DMS 273 treated with DMSO at 0.1 percent for 48 hours (cell line): ENCODE measurements around the gene IL10RB.
"Not testable (repeated sequence)": the region's sequence is repeated elsewhere in the genome, so short reads cannot be mapped to it uniquely, and the experiment has no call there.

Source experiments
- DNase-seq: peaks from one replicate; lab custom pipeline; 2025; lab: John Stamatoyannopoulos, UW

The IL10RB gene

DNA sequence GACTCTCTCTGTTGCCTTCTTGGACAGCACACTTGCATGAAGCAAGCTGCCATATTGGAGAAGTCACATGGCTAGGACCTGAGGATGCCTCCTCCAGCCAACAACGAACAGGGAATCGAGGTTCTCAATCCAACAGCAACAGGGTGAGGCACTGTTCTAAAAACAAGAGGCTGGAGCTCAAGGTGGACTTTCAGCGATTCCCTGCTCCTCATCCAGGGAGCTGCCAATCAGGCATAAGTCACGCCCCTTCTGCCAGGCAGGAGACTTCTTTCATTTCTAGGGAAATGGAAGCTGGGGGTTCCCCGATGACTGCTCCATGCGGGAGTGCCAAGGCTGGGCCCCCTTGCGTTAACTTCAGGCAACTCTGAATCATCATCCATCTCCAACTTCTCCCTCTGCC lies 35.9 kb downstream of the IL10RB start:
- DNase-seq = no peak

DNA sequence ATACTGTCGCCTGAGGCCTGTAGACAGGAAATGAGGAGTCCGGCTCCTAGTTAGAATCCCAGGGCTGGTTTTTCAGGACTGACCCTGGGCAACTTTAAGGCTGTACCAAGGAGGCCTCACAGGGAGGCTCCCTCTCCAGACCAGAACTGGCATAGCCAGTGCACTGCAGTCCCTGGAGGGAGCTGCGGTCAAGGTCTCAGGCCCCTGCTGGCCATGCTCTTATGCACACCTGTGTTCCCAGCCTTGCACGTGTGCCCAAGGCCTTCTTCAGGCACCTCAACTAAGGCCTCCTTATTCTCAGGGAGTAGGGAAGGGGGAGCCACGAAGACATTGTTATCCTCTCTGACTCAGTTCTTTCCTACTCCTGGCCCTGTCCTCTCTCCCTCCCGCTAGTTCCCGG lies 36.6 kb downstream of the IL10RB start:
- DNase-seq = no peak

DNA sequence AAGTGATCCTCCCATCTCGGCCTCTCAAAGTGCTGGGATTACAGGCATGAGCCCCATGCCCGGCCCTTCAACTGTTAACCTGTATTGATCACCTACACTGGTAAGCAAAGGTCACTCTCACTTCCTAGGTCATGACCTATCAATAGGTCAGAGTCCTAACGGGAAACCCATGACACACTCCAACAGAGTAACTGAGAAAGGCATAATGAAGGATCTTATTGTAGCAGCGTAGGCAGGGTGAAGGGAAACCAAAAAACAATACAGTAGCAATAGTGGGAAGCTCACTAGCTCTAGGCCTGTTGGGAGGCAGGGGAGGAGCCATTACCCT lies 39.1 kb downstream of the IL10RB start:
- DNase-seq = no peak

DNA sequence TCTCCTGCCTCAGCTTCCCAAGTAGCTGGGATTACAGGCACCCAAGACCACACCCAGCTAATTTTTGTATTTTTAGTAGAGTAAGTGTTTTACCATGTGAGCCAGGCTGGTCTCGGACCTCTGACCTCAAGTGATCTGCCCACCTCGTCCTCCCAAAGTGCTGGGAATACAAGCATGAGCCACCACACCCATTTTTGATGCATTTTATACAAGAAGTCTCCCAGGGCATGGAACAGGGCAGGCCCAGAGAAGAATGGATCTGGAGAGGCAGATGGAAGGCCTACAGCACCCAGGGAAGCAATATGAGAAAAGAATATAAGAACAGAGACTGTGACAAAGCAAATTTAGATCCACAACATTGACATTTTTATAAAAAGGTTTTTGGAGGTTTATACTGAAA lies 39.8 kb downstream of the IL10RB start:
- no peak for DNase-seq

DNA sequence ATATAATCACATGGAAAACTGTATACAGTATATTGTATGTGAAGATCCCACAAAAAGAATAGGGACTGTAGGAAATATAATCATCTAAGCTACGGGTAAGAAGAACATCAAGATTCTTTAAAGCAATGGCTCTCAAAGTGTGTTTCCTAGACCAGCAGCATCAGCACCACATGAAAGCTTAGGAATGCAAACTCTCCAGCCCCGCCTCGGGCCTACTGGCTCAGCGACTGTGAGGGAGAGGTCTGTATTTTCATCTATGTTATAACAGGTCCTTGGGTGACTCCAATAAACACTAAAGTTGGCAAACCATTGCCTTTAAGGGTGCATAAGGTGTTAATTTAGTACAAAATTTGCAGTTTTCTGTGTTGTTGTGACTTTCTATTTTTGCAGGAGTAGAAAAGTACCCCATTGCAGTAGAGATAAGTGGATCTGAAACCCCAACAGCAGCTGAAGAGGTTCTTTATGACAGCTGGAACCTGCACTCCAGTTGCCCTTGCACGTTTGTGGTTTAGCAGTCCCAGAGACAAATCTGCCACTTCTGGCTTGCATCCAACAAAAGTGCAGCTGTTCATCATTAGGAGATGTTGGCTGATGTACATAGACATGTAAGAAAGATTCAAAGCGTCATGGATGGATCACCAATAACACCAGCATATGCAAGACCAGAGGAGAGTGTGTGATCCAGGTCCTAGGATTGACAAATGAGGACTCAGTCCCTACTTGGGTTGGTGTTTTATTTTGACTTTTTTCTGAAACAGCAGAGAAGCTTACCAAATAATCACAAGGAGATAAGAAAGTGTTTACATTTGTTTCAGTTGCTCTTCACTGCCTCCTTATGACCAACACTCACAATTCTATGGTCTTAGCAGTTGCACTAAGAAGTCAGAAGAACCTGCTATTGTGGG lies 42.7 kb downstream of the IL10RB start:
- peak; percentile 95 for DNase-seq

DNA sequence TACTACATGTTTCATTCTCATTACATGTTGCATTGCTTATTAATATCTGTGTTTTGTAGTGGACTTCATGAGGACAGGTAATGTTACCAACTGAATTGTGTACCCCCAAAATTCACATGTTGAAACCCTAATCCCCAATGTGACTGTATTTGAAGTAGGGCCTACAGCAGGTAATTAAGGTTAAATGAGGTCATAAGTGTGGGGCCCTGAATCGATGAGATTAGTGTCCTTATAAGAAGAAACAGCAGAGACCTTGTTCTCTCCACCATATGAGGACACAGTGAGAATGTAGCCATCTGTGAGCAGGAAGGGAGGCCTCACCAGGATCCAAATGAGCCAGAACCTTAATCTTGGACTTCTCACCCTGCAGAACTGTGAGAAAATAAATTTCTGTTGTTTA lies 43.6 kb downstream of the IL10RB start:
- no peak for DNase-seq

DNA sequence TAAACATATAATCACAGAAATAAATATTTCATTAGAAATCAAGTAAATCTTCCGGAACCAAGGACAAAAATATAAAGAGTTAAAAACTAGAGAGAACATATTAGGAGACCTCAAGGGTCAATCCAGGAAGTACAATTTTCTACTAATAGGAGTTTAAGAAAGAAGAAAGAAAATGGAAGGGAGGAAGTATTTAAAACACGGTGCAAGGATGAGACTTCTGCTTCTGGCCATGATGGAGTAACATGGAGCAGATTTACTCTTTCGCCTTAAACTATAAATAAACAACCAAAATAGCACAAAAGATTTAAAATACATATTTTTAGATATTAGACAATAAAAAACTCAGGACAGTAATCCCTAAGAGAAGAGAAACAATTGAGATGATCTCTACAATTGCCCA lies 46.0 kb downstream of the IL10RB start:
- DNase-seq = no peak

DNA sequence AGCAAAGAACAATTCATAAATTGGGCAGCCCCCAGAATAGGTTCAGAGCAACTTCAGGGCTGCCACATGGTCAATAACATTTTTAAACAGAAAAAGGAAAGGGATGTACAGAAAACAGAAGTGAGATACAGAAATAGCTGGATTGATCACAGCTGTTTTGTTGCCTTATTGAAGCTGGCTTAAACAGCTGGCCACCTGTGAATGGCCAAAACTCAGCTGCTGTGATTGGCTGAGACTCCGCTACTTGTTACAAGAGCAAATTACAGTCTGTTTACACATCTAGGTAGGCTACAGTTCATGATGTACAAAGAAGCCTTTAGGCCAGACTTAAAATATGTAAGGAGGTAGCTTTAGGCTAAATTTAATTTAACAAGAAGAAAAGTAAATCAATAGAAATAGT lies 47.0 kb downstream of the IL10RB start:
- DNase-seq = no peak

DNA sequence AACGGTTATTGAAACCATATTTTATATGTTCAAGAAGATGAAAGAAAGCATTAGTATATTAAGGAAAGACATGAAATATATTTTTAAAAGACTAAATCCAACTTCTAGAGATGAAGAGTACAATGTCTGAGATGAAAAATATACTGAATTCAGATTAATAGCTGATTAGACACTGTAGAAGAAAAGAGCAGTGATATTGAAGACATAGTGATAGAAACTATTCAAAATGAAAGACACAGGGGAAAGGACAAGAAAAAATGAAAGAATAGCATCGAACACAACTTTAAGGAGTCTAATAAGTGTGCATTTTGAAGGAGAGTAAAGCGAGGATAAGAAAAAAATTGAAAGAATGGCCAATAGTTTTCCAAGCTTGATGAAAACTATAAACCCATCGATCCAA lies 47.4 kb downstream of the IL10RB start:
- no peak for DNase-seq

DNA sequence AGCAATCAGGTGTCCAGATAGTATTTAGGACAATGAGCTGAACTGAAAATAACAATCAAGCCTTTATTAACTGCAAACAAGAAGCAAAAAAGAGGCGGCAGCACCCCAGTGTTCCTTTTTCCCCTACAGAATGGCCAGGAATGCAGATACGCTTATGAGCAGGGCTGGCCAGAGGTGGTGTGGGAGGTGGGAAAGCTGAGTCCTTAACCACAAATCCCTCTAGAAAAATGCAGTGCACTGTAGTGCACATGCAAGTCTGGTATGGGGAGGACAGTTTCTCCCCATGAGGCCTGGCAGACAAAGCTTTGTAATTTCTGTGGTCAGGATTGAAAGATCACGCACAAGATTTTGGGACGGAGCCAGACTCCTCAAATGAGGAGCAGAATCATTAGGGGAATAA lies 47.9 kb downstream of the IL10RB start:
- DNase-seq = no peak

DNA sequence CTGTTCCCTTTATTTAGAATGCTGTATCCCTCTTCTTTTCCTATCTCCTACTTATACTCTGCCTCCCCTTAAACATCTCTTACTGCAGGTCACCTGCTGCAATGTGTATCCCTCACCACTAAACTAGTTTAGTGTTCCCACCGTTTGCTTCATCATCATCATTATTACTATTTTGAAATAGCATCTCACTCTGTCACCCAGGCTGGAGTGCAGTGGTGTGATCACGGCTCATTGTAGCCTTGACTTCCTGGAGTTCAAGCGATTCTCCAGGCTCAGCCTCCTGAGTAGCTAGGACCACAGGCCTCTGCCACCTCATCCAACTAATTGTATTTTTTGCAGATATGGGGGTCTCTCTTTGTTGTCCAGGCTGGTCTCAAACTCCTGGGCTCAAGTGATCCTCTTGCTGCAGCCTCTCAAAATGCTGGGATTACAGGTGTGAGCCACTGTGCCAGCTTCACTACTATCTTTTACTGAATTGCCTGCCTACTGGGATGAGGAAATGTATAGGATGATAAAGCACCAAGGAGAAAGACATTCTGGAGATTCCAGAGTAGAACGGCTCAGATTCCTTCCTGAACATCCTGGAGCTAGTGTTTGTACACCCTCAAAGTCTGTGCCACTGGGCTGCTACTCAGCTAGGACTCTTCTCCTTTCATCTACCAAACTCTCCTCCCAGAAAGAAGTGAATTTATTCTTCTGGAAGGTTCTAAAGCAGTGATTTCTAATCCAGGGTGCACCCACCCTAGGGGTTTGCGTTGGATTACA lies 50.0 kb downstream of the IL10RB start:
- DNase-seq = no peak

DNA sequence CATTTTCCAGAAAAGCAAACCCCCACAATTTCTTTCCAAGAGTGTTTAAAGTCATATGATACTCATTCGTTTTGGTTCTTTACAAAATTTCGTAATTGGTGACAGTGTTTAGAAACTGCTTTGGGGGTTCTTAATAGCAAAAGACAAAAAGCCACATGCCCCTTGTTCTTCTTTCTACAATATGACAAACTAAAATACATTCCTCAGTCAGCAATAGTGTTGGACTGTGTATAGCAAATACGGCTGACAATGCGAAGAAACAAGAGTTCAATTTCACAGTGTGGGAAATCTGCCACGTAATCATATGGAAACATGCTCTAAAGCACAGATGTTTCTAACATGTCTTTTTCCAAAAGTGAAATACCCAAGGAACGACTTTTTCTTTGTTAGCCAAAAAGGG lies 51.0 kb downstream of the IL10RB start:
- no peak for DNase-seq

DNA sequence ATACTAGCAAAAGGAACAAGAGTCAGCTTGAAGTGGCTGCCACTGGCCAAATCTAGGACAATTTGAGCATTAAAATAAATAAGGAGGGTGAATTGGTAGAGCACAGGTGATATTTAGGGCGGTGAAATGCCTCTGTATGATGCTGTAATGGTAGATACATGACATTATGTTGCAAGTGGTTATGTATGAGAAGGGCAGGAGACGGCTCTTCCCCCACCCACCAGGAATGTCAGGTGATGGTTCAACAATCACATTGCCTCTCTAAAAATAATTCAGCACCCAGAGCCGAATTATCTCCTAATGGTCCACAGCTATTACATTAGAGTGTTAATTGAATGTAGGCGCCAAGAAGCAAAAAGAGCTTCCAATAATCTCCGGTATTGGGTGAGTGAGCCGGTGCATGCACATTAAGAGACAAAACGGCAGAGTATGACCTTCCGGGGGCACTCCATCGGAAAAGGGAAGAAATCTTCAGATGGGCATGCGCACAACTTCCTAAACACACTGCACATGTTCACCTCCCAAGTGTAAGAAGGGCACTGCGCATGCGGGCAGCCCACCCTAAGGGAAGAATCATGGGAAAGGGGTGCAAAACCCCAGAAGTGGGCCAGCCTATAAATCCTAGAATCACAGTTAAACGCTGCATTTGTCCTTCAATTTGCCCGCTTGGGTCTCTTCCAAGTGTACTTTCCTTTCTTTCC lies 51.8 kb downstream of the IL10RB start:
- no peak for DNase-seq

DNA sequence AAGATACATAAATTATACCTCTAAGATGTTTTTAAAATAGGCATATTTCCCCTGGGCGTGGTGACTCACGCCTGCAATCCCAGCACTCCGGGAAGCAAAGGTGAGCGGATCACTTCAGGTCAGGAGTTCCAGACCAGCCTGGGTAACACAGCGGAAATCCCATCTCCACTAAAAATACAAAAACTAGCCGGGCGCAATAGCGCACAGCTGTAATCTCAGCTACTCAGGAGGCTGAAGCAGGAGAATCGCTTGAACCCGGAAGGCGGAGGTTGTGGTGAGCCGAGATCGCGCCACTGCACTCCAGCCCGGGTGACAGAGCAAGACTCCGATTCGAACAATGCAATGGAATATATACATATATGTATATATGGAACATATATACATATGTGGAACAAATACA lies 54.8 kb downstream of the IL10RB start:
- not testable (repeated sequence) for DNase-seq

DNA sequence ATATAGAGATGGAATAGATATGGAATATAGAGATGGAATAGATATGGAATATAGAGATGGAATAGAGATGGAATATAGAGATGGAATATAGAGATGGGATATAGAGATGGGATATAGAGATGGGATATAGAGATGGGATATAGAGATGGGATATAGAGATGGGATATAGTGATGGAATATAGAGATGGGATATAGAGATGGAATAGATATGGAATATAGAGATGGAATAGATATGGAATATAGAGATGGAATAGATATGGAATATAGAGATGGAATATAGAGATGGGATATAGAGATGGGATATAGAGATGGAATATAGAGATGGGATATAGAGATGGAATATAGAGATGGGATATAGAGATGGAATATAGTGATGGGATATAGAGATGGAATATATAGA lies 57.4 kb downstream of the IL10RB start:
- DNase-seq = not testable (repeated sequence)

DNA sequence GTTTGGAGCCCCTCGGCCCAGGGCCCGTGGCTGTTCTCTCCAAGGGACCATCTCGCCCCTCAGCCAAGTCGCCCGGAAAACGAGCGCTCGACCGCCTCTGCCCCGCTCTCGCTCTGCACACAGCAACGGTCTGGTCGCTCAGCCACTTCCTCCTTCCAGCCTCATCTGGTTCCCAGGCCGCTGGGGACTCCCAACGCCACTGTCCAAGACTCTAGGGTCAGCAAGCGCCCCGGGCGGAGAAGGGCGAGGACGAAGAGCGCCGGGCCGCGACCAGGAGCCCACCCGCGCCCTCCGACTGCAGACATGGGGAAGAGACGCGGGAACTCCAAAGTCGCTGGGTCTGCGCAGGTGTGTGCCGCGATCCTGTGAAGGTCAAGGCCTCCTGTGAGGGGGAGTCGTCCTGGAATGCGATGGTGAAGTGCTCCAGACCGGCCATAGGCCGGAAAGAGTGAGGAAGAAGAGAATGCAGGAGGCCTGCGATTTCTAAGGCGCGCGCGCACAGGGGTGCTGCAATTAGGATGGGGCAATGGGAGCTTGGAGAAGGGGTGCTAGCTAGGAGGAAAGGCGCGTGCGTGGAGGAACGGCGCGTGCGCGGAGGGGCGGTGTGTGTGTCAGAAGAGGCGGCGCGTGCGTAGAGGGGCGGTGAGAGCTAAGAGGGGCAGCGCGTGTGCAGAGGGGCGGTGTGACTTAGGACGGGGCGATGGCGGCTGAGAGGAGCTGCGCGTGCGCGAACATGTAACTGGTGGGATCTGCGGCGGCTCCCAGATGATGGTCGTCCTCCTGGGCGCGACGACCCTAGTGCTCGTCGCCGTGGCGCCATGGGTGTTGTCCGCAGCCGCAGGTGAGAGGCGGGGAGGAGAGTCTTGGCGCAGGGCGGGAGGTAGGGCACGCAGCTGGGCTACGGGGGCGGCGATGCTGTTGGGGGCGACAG lies 58.4 kb downstream of the IL10RB start, which contains the start of gene IFNAR1:
TSS of gene IFNAR1 (plus strand) at position 680 of the 931 bp plus-strand sequence. CDS start at position 766, 86 bp downstream.
- DNase-seq = peak; percentile 97

DNA sequence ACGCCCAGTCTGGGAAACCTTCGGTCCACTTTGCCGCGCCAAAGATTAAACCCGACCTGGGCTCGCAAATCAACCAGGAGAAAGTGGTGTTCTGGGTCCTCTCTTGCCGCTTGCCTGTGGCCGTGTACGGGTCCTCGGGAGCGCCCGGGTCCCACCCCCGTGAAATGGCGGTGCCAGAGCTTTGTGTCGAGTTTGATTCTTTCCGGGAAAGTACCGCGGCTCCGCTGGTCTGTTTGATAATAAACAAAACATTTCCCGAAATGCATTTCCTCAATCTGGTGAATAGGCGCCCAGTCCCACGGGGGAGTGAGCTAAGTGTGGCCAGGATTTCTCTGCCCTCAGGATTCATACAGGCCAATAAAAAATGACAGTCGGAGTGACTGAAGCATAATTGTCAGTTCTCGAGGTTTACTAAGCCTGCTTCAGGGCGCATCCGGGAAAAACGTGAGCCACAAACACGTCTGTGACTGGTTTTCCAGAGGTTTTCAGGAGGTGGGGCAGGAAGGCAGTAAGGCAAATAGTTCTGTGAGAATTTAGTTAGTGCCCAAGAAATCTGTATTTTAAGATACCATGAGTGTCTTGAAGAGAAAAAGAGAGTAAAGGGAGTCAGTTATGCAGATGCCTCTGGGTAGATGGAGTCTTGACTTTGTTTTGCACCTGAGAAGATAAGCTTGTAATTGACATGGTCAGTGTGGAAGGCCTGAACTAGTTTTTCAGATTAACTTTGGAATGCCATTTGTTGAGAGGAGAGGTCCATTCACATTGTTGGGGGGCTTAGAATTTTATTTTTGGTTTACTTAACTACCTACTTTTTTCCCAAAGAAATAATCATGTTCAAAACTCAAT lies 59.3 kb downstream of the IL10RB start:
- no peak for DNase-seq

DNA sequence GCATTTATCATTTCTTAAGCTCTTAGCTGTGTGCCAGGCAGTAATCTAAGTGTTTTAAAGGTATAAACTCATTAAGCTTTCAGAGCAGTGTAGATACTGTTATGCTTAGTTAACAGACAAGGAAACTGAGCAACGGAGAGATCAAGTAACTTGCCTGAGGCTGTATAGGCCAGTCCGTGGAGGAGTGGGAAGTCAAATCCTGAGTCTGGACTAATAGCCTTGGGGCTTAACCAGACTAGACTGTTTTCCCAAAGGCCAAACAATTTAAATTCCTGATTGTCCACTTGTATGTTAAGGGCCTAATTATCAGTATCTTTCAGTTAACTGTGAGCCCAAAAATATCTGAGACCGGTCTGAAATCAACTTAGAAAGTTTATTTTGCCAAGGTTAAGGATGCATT lies 61.2 kb downstream of the IL10RB start:
- no peak for DNase-seq

DNA sequence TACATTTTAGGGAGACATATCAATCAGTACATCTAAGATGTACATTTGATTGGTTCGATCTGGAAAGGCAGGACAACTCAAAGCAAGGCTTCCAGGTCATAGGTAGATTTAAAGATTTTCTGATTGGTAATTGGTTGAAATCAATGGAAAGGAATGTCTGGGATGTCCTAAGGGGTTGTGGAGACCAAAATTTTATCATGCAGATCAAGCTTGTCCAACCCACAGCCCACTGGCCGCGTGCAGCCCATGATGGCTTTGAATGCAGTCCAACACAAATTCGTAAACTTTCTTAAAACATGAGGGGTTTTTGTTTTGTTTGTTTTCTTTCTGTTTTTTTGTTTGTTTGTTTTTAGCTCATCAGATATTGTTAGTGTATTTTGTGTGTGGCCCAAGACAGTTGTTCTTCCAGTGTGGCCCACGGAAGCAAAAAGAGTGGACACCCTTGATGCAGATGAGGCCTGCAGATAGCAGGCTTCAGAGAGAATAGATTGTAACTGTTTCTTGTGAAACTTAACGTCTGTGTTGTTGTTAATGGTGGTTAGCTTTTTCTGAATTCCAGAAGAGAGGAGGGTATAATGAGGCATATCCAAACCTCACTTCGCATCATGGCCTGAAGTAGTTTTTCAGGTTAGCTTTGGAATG lies 61.7 kb downstream of the IL10RB start:
- DNase-seq = no peak

DNA sequence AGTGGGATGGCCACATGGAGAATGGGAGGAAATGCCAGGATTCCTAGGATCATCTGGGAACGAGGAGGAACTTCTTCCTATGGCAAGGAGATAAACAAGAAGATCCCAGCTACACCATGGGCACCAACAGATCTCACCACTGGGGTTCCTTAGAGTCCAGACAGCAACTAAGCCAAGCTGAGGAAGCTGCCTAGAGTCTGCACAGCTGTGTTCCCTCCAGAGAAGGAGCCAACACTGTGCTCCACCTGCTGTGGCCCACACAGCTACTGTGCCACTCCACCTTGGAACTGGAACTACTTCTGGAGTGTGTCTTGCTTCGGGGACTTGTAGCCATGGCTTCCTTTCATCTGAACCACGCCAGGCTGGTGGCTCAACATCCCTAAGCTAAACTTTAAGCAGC lies 64.6 kb downstream of the IL10RB start:
- DNase-seq = no peak
